Upper lobe of right lung (tissue), 1 donor: ENCODE results near the gene GBX1. TPM values are rescaled to one million over a fixed set of nuclear protein-coding genes. Genes with fewer than 3 reads are reported as not detected.

Source experiments
- ATAC-seq: fragments of 200-7000 bp; cut with Tn5 transposase; one replicate; pipeline ENCODE4 v1.9.1; 2020; ENCODE audit warnings: mild to moderate bottlenecking, moderate library complexity
- DNase-seq: peaks from one replicate; pipeline ENCODE4 v3.0.0-alpha.2; 2020
- H3K27ac ChIP-seq: fragments of 200-600 bp; one replicate; pipeline ENCODE4 v1.8.0; 2022
- H3K27me3 ChIP-seq: fragments of 200-600 bp; one replicate; pipeline ENCODE4 v1.8.0; 2022; ENCODE audit warnings: mild to moderate bottlenecking
- H3K36me3 ChIP-seq: fragments of 200-600 bp; one replicate; pipeline ENCODE4 v1.8.0; 2022
- H3K4me1 ChIP-seq: fragments of 200-600 bp; one replicate; pipeline ENCODE4 v1.8.0; 2022
- H3K4me3 ChIP-seq: fragments of 200-600 bp; one replicate; pipeline ENCODE4 v1.8.0; 2022; ENCODE audit warnings: mild to moderate bottlenecking
- H3K9me3 ChIP-seq: fragments of 200-600 bp; one replicate; pipeline ENCODE4 v1.8.0; 2022
- CTCF ChIP-seq: fragments of 200-600 bp; IDR thresholded peaks from one replicate; pipeline ENCODE4 v1.8.0; 2022; ENCODE audit warnings: antibody characterized with exemption
- intact Hi-C: fragments of 100-400 bp; cut with DNase I; formaldehyde crosslinking; loops from one replicate; pipeline ENCODE4 v1.11.0; 2022
- total RNA-seq: library from RNA; stranded (reverse); fragmentation: NEBNext Ultra II Directional; extraction: Animal tissue kit (Norgen Biotek cat#: 25700); gene quantifications from one replicate; pipeline ENCODE4 v1.2.1, GENCODE V29; 2021
- donor health status: DM: no; HTN: yes; CAD: no; lungs with severe emphysema.

Gene GBX1
- total RNA-seq, 1 donor from 2014 or later = not detected

- ATAC-seq = no peak
- no peaks in the 10 kb centered on the region for H3K4me1 ChIP-seq
- no peaks in the 10 kb centered on the region for H3K27me3 ChIP-seq
- peaks cover 79% of the 10 kb centered on the region for H3K36me3 ChIP-seq
- no peak for DNase-seq
- no peak overlapping the region for H3K4me3 ChIP-seq
- H3K9me3 ChIP-seq = no peaks in the 10 kb centered on the region
- TF ChIP-seq CTCF = no peak
- intact Hi-C loops = no loop called here
- H3K27ac ChIP-seq = no peak overlapping the region
Observed at GRCh38 chr7:151128716-151129115, 38.8 kb downstream of the GBX1 start.

- H3K4me3 ChIP-seq = no peak overlapping the region
- peaks cover 79% of the 10 kb centered on the region for H3K36me3 ChIP-seq
- intact Hi-C loops = no loop called here
- no peaks in the 10 kb centered on the region for H3K9me3 ChIP-seq
- H3K27ac ChIP-seq = no peak overlapping the region
- no peak for ATAC-seq
- no peaks in the 10 kb centered on the region for H3K4me1 ChIP-seq
- TF ChIP-seq CTCF = no peak
- H3K27me3 ChIP-seq = no peaks in the 10 kb centered on the region
- DNase-seq = no peak
Observed at GRCh38 chr7:151128144-151128543, 39.4 kb downstream of the GBX1 start.

- intact Hi-C loops = no loop called here
Observed at GRCh38 chr7:151126491-151127137, 40.9 kb downstream of the GBX1 start.

GRCh38 chr7:151125846-151126481 lies 41.5 kb downstream of the GBX1 start:
- peaks cover 80% of the 10 kb centered on the region for H3K36me3 ChIP-seq
- no peaks in the 10 kb centered on the region for H3K27me3 ChIP-seq
- DNase-seq (no peak), ATAC-seq (no peak)
- TF ChIP-seq CTCF = no peak
- no peaks in the 10 kb centered on the region for H3K9me3 ChIP-seq
- H3K27ac ChIP-seq = no peak overlapping the region
- no peaks in the 10 kb centered on the region for H3K4me1 ChIP-seq
- intact Hi-C loops = no loop called here
- peak overlapping the region; percentile 19 for H3K4me3 ChIP-seq

More at GRCh38 chr7:151126491-151127137, 40.9 kb downstream of the GBX1 start:
- Histone ChIP-seq H3K36me3 (peaks cover 79% of the 10 kb centered on the region), H3K4me3 (no peak overlapping the region), H3K4me1 (no peaks in the 10 kb centered on the region), H3K27me3 (no peaks in the 10 kb centered on the region), H3K9me3 (no peaks in the 10 kb centered on the region), H3K27ac (no peak overlapping the region)
- TF ChIP-seq CTCF = no peak
- DNase-seq (no peak), ATAC-seq (no peak)

GRCh38 chr7:151125470-151125845 lies 42.0 kb downstream of the GBX1 start:
- intact Hi-C loops = no loop called here
- no peaks in the 10 kb centered on the region for H3K9me3 ChIP-seq
- H3K4me3 ChIP-seq = peak overlapping the region; percentile 19
- DNase-seq (no peak), ATAC-seq (no peak)
- H3K4me1 ChIP-seq = no peaks in the 10 kb centered on the region
- peaks cover 80% of the 10 kb centered on the region for H3K36me3 ChIP-seq
- H3K27me3 ChIP-seq = no peaks in the 10 kb centered on the region
- H3K27ac ChIP-seq = no peak overlapping the region
- TF ChIP-seq CTCF = no peak
